ENCODE data around the gene PRPF8.

- TF ChIP-seq GATA2 (IDR thresholded peaks at IDR 0.05; ENCODE audit: low read depth, low read length) (no peak), GATA3 (IDR thresholded peaks at IDR 0.05; ENCODE audit: low read depth, low read length) (no peak)
Observed at GRCh38 chr17:1727258-1727789, 42.7 kb upstream of the PRPF8 start.

Data from SH-SY5Y (cell line).